HEK293T (cell line): ENCODE results near the gene RNF149.

Experiments
- CTCF ChIA-PET: fragments of 350-600 bp; formaldehyde crosslinking; extraction: SDS; loops from one replicate; lab custom pipeline; 2021; ENCODE audit warnings: antibody characterized with exemption, inconsistent platforms; lab: Yijun Ruan, JAX
- POLR2A ChIA-PET: fragments of 350-600 bp; formaldehyde crosslinking; extraction: SDS; loops from one replicate; lab custom pipeline; 2020; ENCODE audit warnings: antibody characterized with exemption, inconsistent platforms; lab: Yijun Ruan, JAX
- DNase-seq: peaks from one replicate; pipeline ENCODE4 v3.0.0; 2012; ENCODE audit warnings: mixed read lengths; ENCODE audit errors: extremely low spot score
- ARNT ChIP-seq: fragments of 450-650 bp; IDR thresholded peaks from 2 replicates; pipeline ENCODE4 v1.6.1; 2017; ENCODE audit warnings: mild to moderate bottlenecking
- BHLHE40 ChIP-seq: fragments of 450-650 bp; IDR thresholded peaks from 2 replicates; pipeline ENCODE4 v1.6.1; 2016; ENCODE audit warnings: mild to moderate bottlenecking, moderate library complexity, borderline replicate concordance
- CTBP1 ChIP-seq: fragments of 450-650 bp; IDR thresholded peaks from 2 replicates; pipeline ENCODE4 v1.6.1; 2016; ENCODE audit warnings: borderline replicate concordance
- ELF4 ChIP-seq: fragments of 450-650 bp; IDR thresholded peaks from 2 replicates; pipeline ENCODE4 v1.6.1; 2017; ENCODE audit warnings: antibody characterized with exemption
- FOXA1 ChIP-seq: fragments of 450-650 bp; IDR thresholded peaks from 2 replicates; pipeline ENCODE4 v1.6.1; 2016; ENCODE audit warnings: mild to moderate bottlenecking
- FOXK2 ChIP-seq: fragments of 450-650 bp; IDR thresholded peaks from 2 replicates; pipeline ENCODE4 v1.6.1; 2016; ENCODE audit warnings: mild to moderate bottlenecking
- FOXM1 ChIP-seq: fragments of 450-650 bp; IDR thresholded peaks from 2 replicates; pipeline ENCODE4 v1.6.1; 2017; ENCODE audit warnings: mild to moderate bottlenecking, borderline replicate concordance
- HDGF ChIP-seq: fragments of 450-650 bp; IDR thresholded peaks from 2 replicates; pipeline ENCODE4 v1.6.1; 2017; ENCODE audit warnings: antibody characterized with exemption, borderline replicate concordance
- L3MBTL2 ChIP-seq: fragments of 450-650 bp; conservative IDR thresholded peaks from 2 replicates; pipeline ENCODE4 v1.6.1; 2016; ENCODE audit warnings: mild to moderate bottlenecking
- LEF1 ChIP-seq: fragments of 450-650 bp; IDR thresholded peaks from 2 replicates; pipeline ENCODE4 v1.6.1; 2017; ENCODE audit warnings: mild to moderate bottlenecking, borderline replicate concordance
- NFRKB ChIP-seq: fragments of 450-650 bp; IDR thresholded peaks from 2 replicates; pipeline ENCODE4 v1.6.1; 2016; ENCODE audit warnings: mild to moderate bottlenecking, moderate library complexity
- PKNOX1 ChIP-seq: fragments of 450-650 bp; IDR thresholded peaks from 2 replicates; pipeline ENCODE4 v1.6.1; 2016
- SP1 ChIP-seq: fragments of 450-650 bp; IDR thresholded peaks from 2 replicates; pipeline ENCODE4 v1.6.1; 2017
- SUZ12 ChIP-seq: fragments of 450-650 bp; IDR thresholded peaks from 2 replicates; pipeline ENCODE4 v1.6.1; 2016; ENCODE audit warnings: mild to moderate bottlenecking
- TARDBP ChIP-seq: fragments of 450-650 bp; IDR thresholded peaks from 2 replicates; pipeline ENCODE4 v1.6.1; 2016
- ZNF384 ChIP-seq: fragments of 450-650 bp; IDR thresholded peaks from 2 replicates; pipeline ENCODE4 v1.6.1; 2016

Gene RNF149

GRCh38 chr2:101351207-101351606 is 42.7 kb upstream of the RNF149 start:
- ChIA-PET POLR2A (interaction anchor here (1.2 kb wide), 1 partner anchor 11 kb away, joined by 3 read pairs; no protein-coding TSS in a partner anchor), CTCF (interaction anchor here (2.4 kb wide), 1 partner anchor 10 kb away, joined by 13 read pairs; no protein-coding TSS in a partner anchor)
- no peak for DNase-seq
- no peak for TF ChIP-seq L3MBTL2
- TF ChIP-seq LEF1, result no peak
- no peak for TF ChIP-seq NFRKB
- TF ChIP-seq BHLHE40, result no peak

- CTCF ChIA-PET, result interaction anchor here (0.7 to 2.4 kb wide), 6 partner anchors 8 to 339 kb away, joined by 3 to 15 read pairs (median 4); partner anchors contain the start of gene CREG2
- POLR2A ChIA-PET, result interaction anchor here (1.0 to 1.2 kb wide), 3 partner anchors 12 to 38 kb away, joined by 3 read pairs; partner anchors contain the start of gene CREG2
- TF ChIP-seq TARDBP (no peak), SUZ12 (no peak), LEF1 (no peak), FOXK2 (no peak), PKNOX1 (no peak), ZNF384 (no peak)
- DNase-seq, result no peak
Observed at GRCh38 chr2:101349893-101350662, 41.6 kb upstream of the RNF149 start.

- CTCF ChIA-PET, result interaction anchor here (1.8 kb wide), 1 partner anchor 39 kb away, joined by 15 read pairs; the partner anchor contains the start of gene CREG2
- POLR2A ChIA-PET, result interaction anchor here (1.0 to 1.2 kb wide), 2 partner anchors 13 to 39 kb away, joined by 3 read pairs; partner anchors contain the start of gene CREG2
- DNase-seq, result no peak
- no peak for TF ChIP-seq BHLHE40
- no peak for TF ChIP-seq FOXM1
- no peak for TF ChIP-seq HDGF
- no peak for TF ChIP-seq LEF1
- TF ChIP-seq L3MBTL2, result no peak
- TF ChIP-seq ELF4, result no peak
- no peak for TF ChIP-seq FOXA1
- no peak for TF ChIP-seq CTBP1
- TF ChIP-seq ZNF384, result no peak
- no peak for TF ChIP-seq PKNOX1
- no peak for TF ChIP-seq NFRKB
- no peak for TF ChIP-seq SP1
- TF ChIP-seq FOXK2, result no peak
- TF ChIP-seq SUZ12, result no peak
- no peak for TF ChIP-seq TARDBP
Observed at GRCh38 chr2:101348883-101349282, 40.4 kb upstream of the RNF149 start.

DNA sequence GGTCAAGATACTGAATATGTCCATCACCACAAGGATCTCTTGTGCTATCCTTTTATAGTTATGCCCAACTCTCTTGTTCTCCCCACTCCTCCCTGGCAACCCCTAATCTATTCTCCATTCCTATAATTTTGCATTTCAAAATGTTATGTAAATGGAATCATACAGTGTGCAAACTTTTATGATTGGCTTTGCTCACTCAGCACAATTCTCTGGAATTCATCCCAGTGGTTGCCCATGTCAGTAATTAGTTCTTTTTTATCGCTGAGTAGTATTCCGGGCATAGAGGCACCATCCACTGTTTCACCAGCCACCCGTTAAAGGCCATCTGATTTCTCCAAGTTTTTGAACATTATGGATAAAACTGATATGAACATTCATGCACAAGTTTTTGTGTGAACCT is 38.4 kb upstream of the RNF149 start:
- DNase-seq, result no peak
- ChIA-PET POLR2A (no interaction called here), CTCF (no interaction called here)
- TF ChIP-seq FOXM1 (no peak), BHLHE40 (no peak), ZNF384 (no peak), FOXA1 (no peak), L3MBTL2 (no peak), HDGF (no peak)

DNA sequence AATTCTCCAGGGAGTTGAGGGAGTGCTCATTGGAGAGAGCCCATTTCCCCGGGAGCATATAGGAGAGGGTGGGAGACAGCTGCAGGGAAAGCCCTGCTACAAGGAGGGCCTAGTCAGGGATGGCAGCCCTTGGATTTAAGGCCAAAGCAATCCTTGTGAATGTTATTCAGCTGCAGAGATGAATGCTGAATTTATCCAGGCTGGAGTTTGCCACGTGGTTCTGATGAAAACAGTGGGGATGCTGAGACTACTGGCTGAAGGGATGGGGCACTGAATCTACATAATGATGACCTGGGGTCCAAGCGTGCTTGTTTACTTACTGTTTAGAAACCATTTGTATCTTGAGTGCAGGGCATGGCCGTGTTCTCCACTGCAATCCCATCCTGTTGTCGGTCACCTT is 35.6 kb upstream of the RNF149 start:
- CTCF ChIA-PET, result no interaction called here

GRCh38 chr2:101342625-101343008 is 34.1 kb upstream of the RNF149 start:
- CTCF ChIA-PET, result interaction anchor here (0.6 to 2.6 kb wide), 14 partner anchors 8 to 529 kb away, joined by 3 to 13 read pairs (median 4); no protein-coding TSS in a partner anchor
- TF ChIP-seq PKNOX1 (no peak), CTBP1 (no peak), L3MBTL2 (no peak), FOXM1 (no peak), ARNT (no peak), BHLHE40 (no peak)
- no peak for DNase-seq
- POLR2A ChIA-PET, result interaction anchor here (1.0 to 1.3 kb wide), 2 partner anchors 46 to 90 kb away, joined by 3 read pairs; no protein-coding TSS in a partner anchor

More for the DNA sequence above, 35.6 kb upstream of the RNF149 start:
- TF ChIP-seq FOXM1 (no peak), ARNT (no peak), SUZ12 (no peak), FOXA1 (no peak), BHLHE40 (no peak), ZNF384 (no peak), CTBP1 (no peak), NFRKB (no peak), L3MBTL2 (no peak), PKNOX1 (no peak), TARDBP (no peak), SP1 (no peak), ELF4 (no peak), FOXK2 (no peak)
- DNase-seq, result no peak
- POLR2A ChIA-PET, result no interaction called here
